ENCODE data around the gene NR4A1.

GRCh38 chr12:52029685-52030084 lies 21.6 kb upstream of the NR4A1 start:
- TF ChIP-seq CTCF (IDR thresholded peaks at IDR 0.05), result no peak
- no peak for TF ChIP-seq POLR2AphosphoS5 (IDR thresholded peaks at IDR 0.05)

All from upper lobe of left lung (tissue), 4 donors.